IPS-18c (cell line): ENCODE measurements around the gene RRP15.

Source experiments
- H3K4me3 ChIP-seq: 2 replicates; pipeline ENCODE4 v1.7.0; 2013; ENCODE audit warnings: low read depth, mild to moderate bottlenecking, low read length, moderate library complexity; ENCODE audit not compliant: insufficient read depth
- H3K9me3 ChIP-seq: one replicate; pipeline ENCODE4 v1.6.1; 2013; ENCODE audit warnings: mild to moderate bottlenecking, low read length, moderate library complexity; ENCODE audit not compliant: control insufficient read depth, insufficient read depth

RRP15 gene, protein sequence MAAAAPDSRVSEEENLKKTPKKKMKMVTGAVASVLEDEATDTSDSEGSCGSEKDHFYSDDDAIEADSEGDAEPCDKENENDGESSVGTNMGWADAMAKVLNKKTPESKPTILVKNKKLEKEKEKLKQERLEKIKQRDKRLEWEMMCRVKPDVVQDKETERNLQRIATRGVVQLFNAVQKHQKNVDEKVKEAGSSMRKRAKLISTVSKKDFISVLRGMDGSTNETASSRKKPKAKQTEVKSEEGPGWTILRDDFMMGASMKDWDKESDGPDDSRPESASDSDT

DNA sequence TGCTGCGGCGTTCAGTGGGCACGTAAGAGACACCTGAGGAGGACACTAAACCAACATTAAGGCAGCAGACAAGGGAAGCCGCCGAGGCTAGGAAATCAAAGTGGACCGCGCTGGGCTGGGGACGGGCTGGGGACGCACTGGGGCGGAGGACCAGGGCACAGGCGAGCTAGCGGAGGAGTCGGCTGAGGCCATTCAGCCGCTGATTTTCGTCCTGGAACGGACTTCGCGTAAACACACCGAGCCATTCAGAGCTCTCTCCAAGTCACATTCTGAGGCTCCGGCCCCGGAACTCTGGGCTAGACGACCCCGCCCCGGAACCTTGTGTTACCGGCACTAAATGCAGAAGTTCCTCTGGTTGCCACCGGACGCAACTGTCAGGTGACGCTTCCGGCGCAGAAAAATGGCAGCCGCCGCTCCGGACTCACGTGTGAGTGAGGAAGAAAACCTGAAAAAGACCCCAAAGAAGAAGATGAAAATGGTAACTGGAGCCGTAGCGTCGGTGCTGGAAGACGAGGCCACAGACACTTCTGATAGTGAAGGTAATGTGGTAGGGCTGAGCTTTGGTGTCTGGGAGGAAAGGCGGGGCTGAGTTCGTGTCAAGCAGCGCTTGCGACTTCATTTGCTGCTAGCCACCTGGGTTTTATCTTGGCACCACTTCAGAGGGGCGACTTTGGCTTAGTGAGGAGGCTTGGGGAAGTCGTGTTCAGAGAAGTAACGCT is at the start of gene RRP15:
Gene RRP15, plus strand, starts transcription at position 377 of the 719 bp plus-strand sequence. Its CDS starts 24 bp downstream, at position 401.
- H3K4me3 ChIP-seq: peak within 1 kb of the TSS; percentile 83
- no peaks in the 10 kb centered on the region for H3K9me3 ChIP-seq

- H3K9me3 ChIP-seq: no peaks in the 10 kb centered on the region
These were observed 42.9 kb upstream of the RRP15 start for GRCh38 chr1:218242171-218242570.

DNA sequence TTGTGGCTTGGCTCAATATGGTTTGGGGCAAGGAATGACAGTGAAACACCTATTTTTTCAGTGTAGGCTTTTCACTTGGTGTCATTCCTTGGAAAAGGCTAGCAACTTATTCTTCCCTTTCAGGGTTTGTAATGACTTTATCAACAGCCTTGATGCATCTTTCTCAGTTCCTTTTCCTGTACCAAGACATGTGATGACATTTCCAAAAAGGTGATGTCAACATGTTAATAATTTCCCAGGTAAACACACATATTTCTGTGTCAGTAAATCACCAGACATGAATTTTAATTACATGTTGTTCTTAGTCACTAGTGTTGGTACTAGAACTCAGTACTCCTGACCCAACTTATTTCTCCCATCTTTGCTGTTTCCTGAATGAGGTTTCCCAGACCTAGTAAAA is 37.8 kb upstream of the RRP15 start:
- H3K4me3 ChIP-seq: no peak overlapping the region
- H3K9me3 ChIP-seq: no peaks in the 10 kb centered on the region

More at GRCh38 chr1:218242171-218242570, 42.9 kb upstream of the RRP15 start:
- H3K4me3 ChIP-seq: no peak overlapping the region

DNA sequence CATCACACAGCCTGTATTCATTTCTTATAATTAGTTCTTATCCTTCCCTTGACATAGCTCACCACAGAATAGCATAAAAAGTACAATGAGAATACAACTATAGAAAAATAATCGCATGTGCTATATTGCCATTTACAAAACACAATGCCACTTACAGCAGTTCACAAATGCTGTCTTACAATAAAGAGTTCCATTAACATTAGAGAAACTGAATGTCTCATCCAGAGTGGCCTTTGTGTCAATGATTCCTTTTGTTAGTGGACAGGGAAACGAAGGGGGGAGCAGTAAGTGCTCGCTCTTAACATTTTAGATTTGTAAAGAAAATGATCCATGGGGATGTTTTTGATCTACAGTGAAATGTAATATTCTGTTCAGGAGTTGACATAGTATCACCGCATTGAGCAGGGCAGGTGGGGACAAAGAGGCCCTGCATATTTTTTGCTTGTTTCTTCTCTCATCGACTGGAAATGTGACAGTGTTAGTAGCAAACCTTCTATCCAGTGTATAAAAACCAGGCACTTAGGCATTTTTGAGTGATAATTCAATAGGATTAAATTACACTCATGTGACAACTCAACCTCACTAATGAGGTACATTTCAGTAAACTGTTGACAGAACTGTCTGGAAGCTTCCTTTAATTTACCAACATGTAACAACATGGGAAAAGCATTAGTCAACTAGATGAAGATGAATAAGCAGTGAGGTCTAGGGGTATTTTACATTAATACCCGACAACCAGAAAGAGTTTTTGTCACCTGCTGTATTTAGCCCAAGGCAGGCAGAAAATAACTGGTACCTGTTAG is 35.6 kb upstream of the RRP15 start:
- Histone ChIP-seq H3K4me3 (no peak overlapping the region), H3K9me3 (no peaks in the 10 kb centered on the region)

DNA sequence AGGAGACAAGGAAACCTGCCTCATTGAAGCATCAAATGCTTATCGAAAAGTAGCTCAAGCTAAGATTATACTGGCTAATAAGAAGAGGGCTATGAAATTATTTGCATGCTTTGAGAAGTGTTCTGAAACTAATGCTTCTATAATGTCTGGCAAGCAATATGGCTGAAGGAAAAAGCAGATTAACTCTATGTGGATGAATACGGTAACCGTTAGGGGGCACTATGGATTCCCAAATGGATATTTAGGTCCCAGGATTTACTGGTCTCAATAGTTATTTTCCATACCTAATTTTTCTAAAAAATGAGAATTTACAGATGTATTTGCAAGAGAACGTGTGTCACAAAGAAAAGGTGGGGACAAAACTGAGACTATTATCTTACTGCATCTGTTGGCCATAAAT is 34.6 kb upstream of the RRP15 start:
- no peak overlapping the region for H3K4me3 ChIP-seq
- H3K9me3 ChIP-seq: no peaks in the 10 kb centered on the region

GRCh38 chr1:218254296-218254946 is 30.7 kb upstream of the RRP15 start:
- H3K4me3 ChIP-seq: no peak overlapping the region
- no peaks in the 10 kb centered on the region for H3K9me3 ChIP-seq

GRCh38 chr1:218255090-218255489 is 30.0 kb upstream of the RRP15 start:
- Histone ChIP-seq H3K9me3 (no peaks in the 10 kb centered on the region), H3K4me3 (no peak overlapping the region)

DNA sequence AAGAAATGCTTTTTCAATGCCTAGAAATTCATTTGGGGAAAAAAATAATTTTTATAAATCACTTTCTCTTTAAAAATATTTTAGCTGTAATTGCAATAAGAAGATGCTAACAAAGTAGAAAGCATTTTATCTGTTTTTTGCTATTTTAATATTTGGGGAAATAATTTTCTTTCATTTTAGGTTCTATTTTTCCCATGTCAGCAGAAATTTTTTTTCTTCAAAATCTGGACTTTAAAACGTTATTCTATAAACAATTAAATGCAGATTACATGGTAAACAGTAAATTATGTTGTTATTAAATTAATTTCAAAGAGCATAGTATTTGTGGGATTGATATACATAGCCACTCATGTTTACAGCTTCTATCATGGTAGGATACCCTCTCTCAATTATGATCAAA is 27.7 kb upstream of the RRP15 start:
- Histone ChIP-seq H3K9me3 (no peaks in the 10 kb centered on the region), H3K4me3 (no peak overlapping the region)

- no peak overlapping the region for H3K4me3 ChIP-seq
- H3K9me3 ChIP-seq: no peaks in the 10 kb centered on the region
These were observed 27.1 kb upstream of the RRP15 start for GRCh38 chr1:218257971-218258370.

- H3K9me3 ChIP-seq: no peaks in the 10 kb centered on the region
- H3K4me3 ChIP-seq: no peak overlapping the region
These were observed 25.8 kb upstream of the RRP15 start for GRCh38 chr1:218259339-218259738.

GRCh38 chr1:218259800-218260199 is 25.3 kb upstream of the RRP15 start:
- Histone ChIP-seq H3K9me3 (no peaks in the 10 kb centered on the region), H3K4me3 (no peak overlapping the region)

DNA sequence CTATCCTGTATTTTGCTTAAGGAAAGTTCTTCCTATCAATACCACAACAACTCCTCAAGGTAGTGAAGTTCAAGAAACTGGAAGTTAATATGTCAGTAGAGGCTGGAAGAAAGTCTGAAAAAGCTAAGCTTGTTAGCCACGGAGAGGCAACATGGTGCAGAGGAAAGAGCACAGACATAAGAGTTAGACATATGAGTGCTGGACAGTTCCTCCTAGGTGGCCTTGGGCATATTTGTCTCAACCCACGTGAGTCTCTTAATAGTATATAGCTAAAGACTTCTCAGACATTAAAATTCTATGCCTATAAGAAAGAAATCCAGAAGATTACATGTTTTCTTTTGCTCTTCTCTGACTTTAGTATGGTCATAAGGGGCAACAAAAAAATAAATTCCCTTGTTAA is 22.8 kb upstream of the RRP15 start:
- Histone ChIP-seq H3K9me3 (no peaks in the 10 kb centered on the region), H3K4me3 (no peak overlapping the region)

DNA sequence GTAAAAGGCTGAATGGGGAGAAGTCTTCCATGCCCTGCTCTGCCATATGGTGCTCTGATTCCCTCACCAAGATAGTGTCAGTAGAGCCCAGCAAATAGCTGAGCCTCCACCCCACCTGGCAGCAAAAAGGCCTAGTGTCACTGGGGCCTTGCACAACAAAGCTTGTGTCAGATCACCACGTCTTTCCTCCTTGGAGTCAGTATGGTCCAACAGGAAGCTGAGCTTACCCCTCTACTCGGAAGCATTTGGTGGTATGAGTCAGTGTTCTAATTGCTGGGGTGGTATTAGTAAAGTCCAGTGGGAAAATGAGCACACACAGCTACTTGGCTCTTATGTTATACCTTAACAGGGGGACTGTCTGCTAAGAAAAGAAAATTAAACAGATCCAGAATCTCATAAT is 18.7 kb upstream of the RRP15 start:
- no peak overlapping the region for H3K4me3 ChIP-seq

GRCh38 chr1:218272366-218272765 is 12.7 kb upstream of the RRP15 start:
- H3K4me3 ChIP-seq: no peak overlapping the region
- no peaks in the 10 kb centered on the region for H3K9me3 ChIP-seq

More for the DNA sequence above, 18.7 kb upstream of the RRP15 start:
- no peaks in the 10 kb centered on the region for H3K9me3 ChIP-seq

- no peak overlapping the region for H3K4me3 ChIP-seq
These were observed 11.2 kb upstream of the RRP15 start for GRCh38 chr1:218273762-218274479.

GRCh38 chr1:218274511-218274910 is 10.6 kb upstream of the RRP15 start:
- Histone ChIP-seq H3K4me3 (no peak overlapping the region), H3K9me3 (no peaks in the 10 kb centered on the region)

More at GRCh38 chr1:218273762-218274479, 11.2 kb upstream of the RRP15 start:
- H3K9me3 ChIP-seq: no peaks in the 10 kb centered on the region

DNA sequence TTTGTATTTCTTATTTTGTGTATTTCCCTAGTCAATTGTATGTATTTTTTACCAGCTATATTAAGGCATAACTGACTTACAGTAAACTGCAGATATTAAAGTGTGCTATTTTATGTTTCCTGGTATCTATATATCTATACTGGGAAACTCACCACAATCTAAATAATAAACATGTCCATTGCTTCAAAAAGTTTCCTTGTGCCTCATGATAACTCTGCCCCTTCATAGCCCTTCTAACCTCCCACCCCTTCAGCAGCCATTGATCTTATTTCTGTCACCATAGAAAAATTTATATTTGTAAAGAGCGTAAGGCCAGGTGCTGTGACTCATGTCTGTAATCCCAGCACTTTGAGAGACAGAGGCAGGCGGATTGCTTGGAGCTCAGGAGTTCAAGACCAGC is 9.3 kb upstream of the RRP15 start:
- no peak overlapping the region for H3K4me3 ChIP-seq
- no peaks in the 10 kb centered on the region for H3K9me3 ChIP-seq
